ENCODE results near the gene SLC66A1.

SLC66A1 gene

DNA sequence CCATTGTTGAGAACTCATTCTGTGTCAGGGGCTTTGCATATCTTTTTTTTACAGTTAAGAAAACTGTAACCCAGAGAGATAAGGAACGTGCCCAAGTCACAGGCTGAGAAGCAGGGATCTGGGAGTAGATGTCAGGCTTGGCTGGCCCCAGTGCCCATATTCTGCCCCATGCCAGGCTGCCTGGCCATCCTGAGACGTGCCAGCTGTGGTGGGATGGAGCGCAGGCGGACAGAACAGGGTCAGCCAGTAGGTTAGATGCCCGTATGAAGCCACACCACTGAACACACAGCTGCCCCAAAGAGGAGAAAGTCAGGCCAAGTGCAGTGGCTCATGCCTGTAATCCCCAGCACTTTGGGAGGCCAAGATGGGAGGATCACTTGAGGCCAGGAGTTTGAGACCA is 55.9 kb downstream of the SLC66A1 start:
- 94% methylated on average over 5 of the region's 5 CpGs for WGBS
- no peaks in the 10 kb centered on the region for H3K4me1 ChIP-seq (ENCODE audit: insufficient read depth, low read length)
- no peak overlapping the region for H3K4me3 ChIP-seq (ENCODE audit: low read length)
- no peak overlapping the region for H3K27ac ChIP-seq (ENCODE audit: low read depth, low read length)
- H3K9me3 ChIP-seq (ENCODE audit: insufficient read depth, low read depth, low read length) = no peaks in the 10 kb centered on the region
- H3K27me3 ChIP-seq (ENCODE audit: insufficient read depth, low read length) = no peaks in the 10 kb centered on the region
- H3K9ac ChIP-seq (ENCODE audit: low read depth, low read length) = no peak overlapping the region
- H3K36me3 ChIP-seq (ENCODE audit: insufficient read depth, low read length) = peaks cover 7% of the 10 kb centered on the region; the same call in 1 of the 2 replicates

DNA sequence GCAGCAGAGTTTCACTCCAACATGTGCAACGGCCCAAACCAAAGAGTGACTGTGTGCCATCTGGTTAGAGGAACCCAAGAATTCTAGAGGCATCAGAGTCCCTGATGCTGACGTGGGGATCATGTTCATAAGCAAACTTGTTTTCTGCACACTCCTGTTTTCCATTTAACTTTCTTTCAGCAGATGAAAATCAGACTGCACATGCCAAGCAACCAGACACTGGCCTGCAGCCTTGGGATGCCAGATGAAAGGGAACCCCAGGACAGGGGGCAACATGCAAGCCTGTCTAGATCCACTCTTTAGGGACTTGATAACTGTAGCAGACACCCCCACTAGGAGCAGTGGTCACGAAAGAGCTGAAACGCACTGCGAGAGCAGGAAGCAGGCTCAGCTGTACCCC is 56.8 kb downstream of the SLC66A1 start:
- no peaks in the 10 kb centered on the region for H3K4me1 ChIP-seq (ENCODE audit: insufficient read depth, low read length)
- peaks cover 11% of the 10 kb centered on the region; the same call in 1 of the 2 replicates for H3K36me3 ChIP-seq (ENCODE audit: insufficient read depth, low read length)
- no peak overlapping the region for H3K4me3 ChIP-seq (ENCODE audit: low read length)
- H3K9ac ChIP-seq (ENCODE audit: low read depth, low read length) = no peak overlapping the region
- no peak overlapping the region for H3K27ac ChIP-seq (ENCODE audit: low read depth, low read length)
- H3K27me3 ChIP-seq (ENCODE audit: insufficient read depth, low read length) = no peaks in the 10 kb centered on the region
- whole genome bisulfite sequencing = 93% methylated on average over 5 of the region's 5 CpGs
- no peaks in the 10 kb centered on the region for H3K9me3 ChIP-seq (ENCODE audit: insufficient read depth, low read depth, low read length)

DNA sequence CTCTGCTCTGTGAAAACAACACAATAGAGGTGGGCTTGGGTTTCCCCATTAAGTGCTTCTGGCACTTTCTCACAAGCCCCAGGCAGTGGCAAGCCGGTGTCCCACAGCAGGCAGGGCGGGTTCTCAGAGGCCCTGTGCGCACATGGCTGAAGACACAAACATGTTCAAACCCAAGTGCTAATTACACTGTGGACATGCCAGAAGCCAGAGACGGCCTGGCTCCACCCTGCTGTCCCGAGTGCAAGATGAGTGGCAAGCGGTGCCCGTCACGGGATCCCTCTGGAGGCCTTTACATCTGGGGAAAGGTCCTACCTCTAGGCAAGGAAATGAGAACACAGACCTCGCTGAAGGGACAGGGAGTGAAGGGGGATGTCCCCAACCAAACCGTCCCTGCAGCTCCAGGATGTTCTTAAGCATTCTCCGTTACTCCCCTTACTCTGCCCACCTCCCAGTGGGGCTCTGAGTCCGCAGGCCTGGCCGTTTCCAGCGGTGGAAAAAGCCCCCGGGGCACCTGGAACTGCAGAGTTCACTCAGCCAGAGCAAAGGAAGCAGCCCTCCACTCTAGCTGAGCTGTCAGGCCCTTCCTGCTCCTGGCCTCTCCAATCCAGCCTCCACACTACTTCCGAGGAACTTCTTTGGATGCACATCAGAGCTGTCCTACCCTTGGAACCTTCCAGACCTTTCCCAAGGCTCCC is 57.4 kb downstream of the SLC66A1 start:
- WGBS = 90% methylated on average over 16 of the region's 16 CpGs
- no peaks in the 10 kb centered on the region for H3K4me1 ChIP-seq (ENCODE audit: insufficient read depth, low read length)
- H3K9ac ChIP-seq (ENCODE audit: low read depth, low read length) = no peak overlapping the region
- no peak overlapping the region for H3K27ac ChIP-seq (ENCODE audit: low read depth, low read length)
- no peaks in the 10 kb centered on the region for H3K27me3 ChIP-seq (ENCODE audit: insufficient read depth, low read length)
- H3K9me3 ChIP-seq (ENCODE audit: insufficient read depth, low read depth, low read length) = no peaks in the 10 kb centered on the region
- peaks cover 16% of the 10 kb centered on the region; the same call in 1 of the 2 replicates for H3K36me3 ChIP-seq (ENCODE audit: insufficient read depth, low read length)
- H3K4me3 ChIP-seq (ENCODE audit: low read length) = no peak overlapping the region

DNA sequence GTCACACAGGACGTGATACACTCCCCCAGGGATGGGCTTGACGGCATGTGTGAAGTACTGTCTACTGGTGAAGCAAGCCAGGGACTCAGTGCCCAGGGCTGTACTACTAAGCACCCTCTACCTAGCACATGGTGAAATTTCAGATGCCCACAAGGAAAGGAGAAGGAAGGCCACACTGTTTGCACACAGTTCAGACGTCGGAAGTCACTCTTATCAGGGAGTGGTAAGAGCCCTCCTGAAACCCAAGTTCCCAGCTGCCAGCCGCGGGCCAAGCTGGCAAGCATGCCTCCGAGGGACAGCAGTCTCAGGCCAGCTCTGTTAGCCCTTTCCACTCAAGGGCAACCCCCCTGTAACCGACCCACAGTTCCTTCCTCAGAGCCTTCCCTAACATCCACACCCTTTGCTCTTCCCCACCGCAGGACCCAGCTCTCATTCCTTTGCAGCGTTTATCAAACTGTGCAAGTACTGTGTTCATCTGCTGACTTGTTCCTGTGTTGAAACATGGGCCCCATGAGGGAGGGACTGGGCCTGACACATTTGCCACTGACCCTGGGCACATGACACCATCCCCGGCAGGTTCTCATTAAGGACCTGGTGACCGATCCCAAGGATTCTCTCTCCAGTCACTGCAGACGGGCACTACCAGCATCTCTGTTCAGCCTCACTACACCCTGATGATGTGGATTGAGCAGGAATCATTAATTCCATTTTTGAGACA is 58.5 kb downstream of the SLC66A1 start:
- 93% methylated on average over 13 of the region's 13 CpGs for WGBS
- Histone ChIP-seq H3K4me3 (ENCODE audit: low read length) (no peak overlapping the region), H3K36me3 (ENCODE audit: insufficient read depth, low read length) (peaks cover 26% of the 10 kb centered on the region), H3K27ac (ENCODE audit: low read depth, low read length) (no peak overlapping the region), H3K27me3 (ENCODE audit: insufficient read depth, low read length) (no peaks in the 10 kb centered on the region), H3K9ac (ENCODE audit: low read depth, low read length) (no peak overlapping the region), H3K4me1 (ENCODE audit: insufficient read depth, low read length) (no peaks in the 10 kb centered on the region), H3K9me3 (ENCODE audit: insufficient read depth, low read depth, low read length) (no peaks in the 10 kb centered on the region)

DNA sequence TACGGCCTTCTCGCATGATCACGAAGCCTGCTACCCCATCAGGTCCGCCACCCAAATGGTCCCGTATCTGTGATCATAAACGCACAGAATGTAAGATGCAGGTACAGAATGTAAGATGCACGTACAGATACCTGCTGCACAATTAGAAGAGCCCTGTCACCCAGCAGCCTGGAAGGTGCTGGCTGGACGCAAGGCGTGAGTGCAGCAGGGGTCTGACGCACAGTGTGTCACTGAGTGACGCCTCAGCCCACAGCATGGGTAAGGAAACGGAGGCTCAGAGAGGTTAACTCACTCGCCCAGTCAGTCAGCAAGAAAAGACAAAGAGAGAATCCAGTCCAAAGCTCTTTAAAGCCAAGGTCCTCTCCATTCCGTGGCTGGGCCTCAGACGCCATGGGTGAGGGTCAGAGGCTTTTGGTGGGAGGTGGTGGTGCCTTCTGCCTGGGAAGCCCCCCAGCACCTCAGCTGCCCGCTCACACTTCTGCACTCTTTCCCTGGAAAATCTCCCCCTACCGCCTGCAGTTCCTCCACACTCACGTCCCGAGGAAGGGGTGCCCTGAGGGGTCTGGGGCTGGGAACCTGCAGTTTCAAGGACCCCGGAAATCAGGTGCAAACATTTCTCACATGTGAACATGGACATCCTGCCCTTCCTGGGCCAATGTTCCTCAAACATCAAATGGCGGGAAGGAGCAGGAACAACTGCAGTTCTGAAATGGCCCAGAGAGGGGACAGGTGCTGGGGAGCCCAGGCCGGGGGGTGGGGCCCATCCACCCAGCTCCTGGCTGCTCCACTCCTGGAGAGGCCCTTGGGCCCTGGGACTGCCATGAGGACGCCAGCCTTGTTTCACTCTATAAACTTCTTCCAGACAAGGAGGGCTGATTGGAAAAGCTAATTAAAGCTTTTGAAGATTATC is 59.4 kb downstream of the SLC66A1 start:
- H3K4me3 ChIP-seq (ENCODE audit: low read length) = no peak overlapping the region
- H3K9me3 ChIP-seq (ENCODE audit: insufficient read depth, low read depth, low read length) = no peaks in the 10 kb centered on the region
- 96% methylated on average over 23 of the region's 23 CpGs for WGBS
- H3K4me1 ChIP-seq (ENCODE audit: insufficient read depth, low read length) = no peaks in the 10 kb centered on the region
- no peak overlapping the region for H3K27ac ChIP-seq (ENCODE audit: low read depth, low read length)
- H3K27me3 ChIP-seq (ENCODE audit: insufficient read depth, low read length) = no peaks in the 10 kb centered on the region
- peaks cover 35% of the 10 kb centered on the region for H3K36me3 ChIP-seq (ENCODE audit: insufficient read depth, low read length)
- H3K9ac ChIP-seq (ENCODE audit: low read depth, low read length) = no peak overlapping the region

DNA sequence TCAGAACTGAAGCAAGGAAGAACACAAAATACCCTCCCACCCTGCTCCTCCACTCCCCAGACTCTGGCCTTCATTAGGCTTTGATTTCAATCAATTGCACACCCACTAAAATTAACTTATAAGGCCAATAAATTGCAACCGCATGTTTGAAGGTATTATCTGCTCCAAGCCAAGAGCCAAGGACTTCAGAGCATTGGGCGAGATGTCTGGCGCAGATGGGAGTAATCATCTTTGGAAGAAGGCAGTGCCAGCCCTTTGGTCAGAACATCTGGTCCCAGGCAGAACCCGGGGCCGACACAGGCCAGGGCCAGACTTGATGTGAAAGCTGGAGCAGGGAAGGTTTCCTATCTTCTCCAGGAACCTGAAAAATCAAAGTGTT is 60.0 kb downstream of the SLC66A1 start:
- H3K4me1 ChIP-seq (ENCODE audit: insufficient read depth, low read length) = no peaks in the 10 kb centered on the region
- H3K36me3 ChIP-seq (ENCODE audit: insufficient read depth, low read length) = peaks cover 41% of the 10 kb centered on the region
- no peaks in the 10 kb centered on the region for H3K9me3 ChIP-seq (ENCODE audit: insufficient read depth, low read depth, low read length)
- H3K9ac ChIP-seq (ENCODE audit: low read depth, low read length) = no peak overlapping the region
- 96% methylated on average over 5 of the region's 5 CpGs for WGBS
- no peak overlapping the region for H3K27ac ChIP-seq (ENCODE audit: low read depth, low read length)
- H3K27me3 ChIP-seq (ENCODE audit: insufficient read depth, low read length) = no peaks in the 10 kb centered on the region
- H3K4me3 ChIP-seq (ENCODE audit: low read length) = no peak overlapping the region

DNA sequence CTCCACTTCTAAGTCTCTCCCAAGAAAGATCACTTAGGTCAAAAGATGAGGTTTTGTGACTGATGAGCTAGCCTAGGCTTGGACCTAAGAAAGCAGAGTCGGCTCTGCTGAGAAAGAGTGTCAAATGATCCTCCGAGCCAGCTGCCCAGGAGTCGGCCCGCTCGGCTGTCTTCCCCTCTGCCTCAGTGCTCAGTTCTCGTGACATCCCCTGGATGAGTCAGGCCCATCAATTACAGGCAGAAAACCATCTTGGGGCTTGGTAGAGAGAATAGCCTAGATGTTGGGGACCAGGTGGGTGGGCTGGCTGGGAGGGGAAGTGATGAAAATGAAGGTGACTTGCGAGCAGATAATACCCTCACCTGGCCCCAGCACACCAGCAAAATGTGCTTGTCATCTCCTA is 60.5 kb downstream of the SLC66A1 start:
- Histone ChIP-seq H3K4me3 (ENCODE audit: low read length) (no peak overlapping the region), H3K9me3 (ENCODE audit: insufficient read depth, low read depth, low read length) (no peaks in the 10 kb centered on the region), H3K27ac (ENCODE audit: low read depth, low read length) (no peak overlapping the region), H3K9ac (ENCODE audit: low read depth, low read length) (no peak overlapping the region), H3K4me1 (ENCODE audit: insufficient read depth, low read length) (no peaks in the 10 kb centered on the region), H3K36me3 (ENCODE audit: insufficient read depth, low read length) (peaks cover 46% of the 10 kb centered on the region), H3K27me3 (ENCODE audit: insufficient read depth, low read length) (no peaks in the 10 kb centered on the region)
- 97% methylated on average over 7 of the region's 7 CpGs for WGBS

DNA sequence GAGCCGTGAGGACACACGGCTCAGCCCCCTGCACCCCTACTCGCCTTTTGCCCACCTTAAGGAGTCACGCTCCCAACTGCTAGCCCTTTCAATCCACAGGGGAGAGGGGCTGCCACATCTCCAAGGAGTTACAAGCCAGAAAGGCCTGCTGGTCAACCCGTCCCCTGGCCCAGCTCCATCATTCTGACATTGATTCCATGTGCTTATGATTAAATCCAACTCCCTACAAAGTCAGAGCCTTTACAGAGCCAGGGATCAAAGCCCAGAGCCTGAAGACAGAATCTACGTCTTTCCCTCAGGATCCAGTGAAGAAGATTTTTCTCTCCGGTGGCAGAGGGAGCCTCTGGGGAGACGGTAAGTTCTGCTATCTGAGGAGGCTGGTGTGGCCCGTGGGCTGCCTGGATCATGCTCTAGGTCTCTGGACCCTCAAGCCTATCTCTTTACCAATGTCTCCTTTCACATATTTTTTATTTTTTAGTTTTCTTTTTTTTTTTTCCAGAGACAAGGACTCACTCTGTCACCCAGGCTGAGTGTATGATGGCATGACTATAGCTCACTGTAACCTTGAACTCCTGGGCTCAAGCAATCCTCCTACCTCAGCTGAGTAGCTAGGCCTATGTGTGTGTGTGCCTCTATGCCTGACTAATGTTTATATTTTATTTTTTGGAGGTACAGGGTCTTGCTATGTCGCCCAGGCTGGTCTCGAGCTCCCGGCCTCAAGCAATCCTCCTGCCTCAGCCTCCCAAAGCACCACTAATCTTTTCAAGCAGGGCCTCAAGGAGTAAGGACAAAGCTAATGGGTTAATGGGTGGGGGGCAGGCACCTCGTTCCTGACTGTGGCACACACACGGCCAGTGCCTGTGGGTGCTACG is 61.3 kb downstream of the SLC66A1 start:
- Histone ChIP-seq H3K9ac (ENCODE audit: low read depth, low read length) (no peak overlapping the region), H3K36me3 (ENCODE audit: insufficient read depth, low read length) (peaks cover 55% of the 10 kb centered on the region), H3K27ac (ENCODE audit: low read depth, low read length) (no peak overlapping the region), H3K27me3 (ENCODE audit: insufficient read depth, low read length) (no peaks in the 10 kb centered on the region), H3K4me3 (ENCODE audit: low read length) (no peak overlapping the region), H3K9me3 (ENCODE audit: insufficient read depth, low read depth, low read length) (no peaks in the 10 kb centered on the region), H3K4me1 (ENCODE audit: insufficient read depth, low read length) (no peaks in the 10 kb centered on the region)
- WGBS = 95% methylated on average over 15 of the region's 15 CpGs

DNA sequence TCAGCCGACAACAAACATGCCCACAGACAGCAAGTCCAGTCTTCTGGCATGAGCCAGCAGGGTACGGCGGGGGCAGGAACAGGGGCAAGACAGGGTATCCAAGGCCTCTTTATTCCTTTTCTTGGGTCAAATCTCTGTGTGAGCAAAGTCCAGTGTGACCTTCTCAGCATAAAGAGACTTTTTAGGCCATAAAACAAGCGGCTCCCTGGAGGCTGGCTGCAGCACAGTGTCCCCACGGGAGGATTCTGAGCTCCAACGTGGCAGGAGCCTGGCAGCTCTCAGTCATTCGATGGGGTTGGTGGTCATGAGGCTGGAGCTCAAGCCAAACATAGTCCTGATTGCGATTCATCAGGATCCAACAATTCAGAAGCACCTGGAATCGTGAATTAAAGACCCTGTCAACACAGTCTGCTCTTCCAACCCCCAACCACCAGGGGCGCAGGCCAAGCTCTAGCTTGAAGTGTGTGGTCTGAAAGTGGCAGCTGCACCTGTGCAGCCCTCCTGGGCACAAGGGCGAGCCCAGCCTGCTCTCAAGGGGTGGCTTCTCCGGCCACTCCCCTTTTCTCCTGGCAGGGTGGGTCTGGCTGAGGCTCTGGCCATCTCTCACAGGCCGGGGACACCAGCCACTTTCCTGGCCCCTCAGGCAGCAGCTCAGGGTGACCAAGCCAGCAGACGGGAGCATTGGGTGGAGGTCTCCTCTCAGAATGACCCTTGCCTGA is 62.1 kb downstream of the SLC66A1 start:
- peaks cover 58% of the 10 kb centered on the region for H3K36me3 ChIP-seq (ENCODE audit: insufficient read depth, low read length)
- H3K4me3 ChIP-seq (ENCODE audit: low read length) = no peak overlapping the region
- H3K9ac ChIP-seq (ENCODE audit: low read depth, low read length) = no peak overlapping the region
- no peaks in the 10 kb centered on the region for H3K27me3 ChIP-seq (ENCODE audit: insufficient read depth, low read length)
- H3K4me1 ChIP-seq (ENCODE audit: insufficient read depth, low read length) = no peaks in the 10 kb centered on the region
- no peaks in the 10 kb centered on the region for H3K9me3 ChIP-seq (ENCODE audit: insufficient read depth, low read depth, low read length)
- 89% methylated on average over 14 of the region's 14 CpGs for WGBS
- no peak overlapping the region for H3K27ac ChIP-seq (ENCODE audit: low read depth, low read length)

DNA sequence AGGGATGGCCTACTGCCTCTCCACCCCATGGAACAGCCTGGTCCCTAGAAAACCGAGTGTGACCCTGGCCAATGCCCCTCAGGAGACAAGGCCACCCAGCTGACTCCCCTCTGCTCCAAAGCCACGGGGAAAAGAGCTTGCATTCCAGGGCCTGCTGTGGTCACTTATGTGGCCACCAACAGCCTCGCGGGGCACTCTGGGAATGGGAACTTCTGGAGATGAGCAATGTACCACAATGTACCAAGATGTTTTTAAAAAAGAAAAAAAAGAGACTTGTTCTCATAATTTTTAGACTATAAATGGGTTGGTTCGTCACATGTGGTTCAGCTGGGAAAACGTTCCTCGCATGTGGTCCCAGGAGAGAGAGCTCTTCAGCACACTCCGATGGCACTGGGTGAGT is 62.8 kb downstream of the SLC66A1 start:
- peaks cover 63% of the 10 kb centered on the region for H3K36me3 ChIP-seq (ENCODE audit: insufficient read depth, low read length)
- H3K9me3 ChIP-seq (ENCODE audit: insufficient read depth, low read depth, low read length) = no peaks in the 10 kb centered on the region
- no peak overlapping the region for H3K27ac ChIP-seq (ENCODE audit: low read depth, low read length)
- no peak overlapping the region for H3K9ac ChIP-seq (ENCODE audit: low read depth, low read length)
- no peaks in the 10 kb centered on the region for H3K4me1 ChIP-seq (ENCODE audit: insufficient read depth, low read length)
- WGBS = 94% methylated on average over 8 of the region's 8 CpGs
- no peaks in the 10 kb centered on the region for H3K27me3 ChIP-seq (ENCODE audit: insufficient read depth, low read length)
- no peak overlapping the region for H3K4me3 ChIP-seq (ENCODE audit: low read length)

All from HUES64 (cell line).